ENCODE results near the gene DHRS12. TPM values are rescaled to one million over a fixed set of nuclear protein-coding genes. Genes with fewer than 3 reads are reported as not detected.
"Not testable (repeated sequence)": the region's sequence is repeated elsewhere in the genome, so short reads cannot be mapped to it uniquely, and the experiment has no call there.

The DHRS12 gene
- total RNA-seq, 1 donor from 2014 or later, result 5.2 TPM

DNA sequence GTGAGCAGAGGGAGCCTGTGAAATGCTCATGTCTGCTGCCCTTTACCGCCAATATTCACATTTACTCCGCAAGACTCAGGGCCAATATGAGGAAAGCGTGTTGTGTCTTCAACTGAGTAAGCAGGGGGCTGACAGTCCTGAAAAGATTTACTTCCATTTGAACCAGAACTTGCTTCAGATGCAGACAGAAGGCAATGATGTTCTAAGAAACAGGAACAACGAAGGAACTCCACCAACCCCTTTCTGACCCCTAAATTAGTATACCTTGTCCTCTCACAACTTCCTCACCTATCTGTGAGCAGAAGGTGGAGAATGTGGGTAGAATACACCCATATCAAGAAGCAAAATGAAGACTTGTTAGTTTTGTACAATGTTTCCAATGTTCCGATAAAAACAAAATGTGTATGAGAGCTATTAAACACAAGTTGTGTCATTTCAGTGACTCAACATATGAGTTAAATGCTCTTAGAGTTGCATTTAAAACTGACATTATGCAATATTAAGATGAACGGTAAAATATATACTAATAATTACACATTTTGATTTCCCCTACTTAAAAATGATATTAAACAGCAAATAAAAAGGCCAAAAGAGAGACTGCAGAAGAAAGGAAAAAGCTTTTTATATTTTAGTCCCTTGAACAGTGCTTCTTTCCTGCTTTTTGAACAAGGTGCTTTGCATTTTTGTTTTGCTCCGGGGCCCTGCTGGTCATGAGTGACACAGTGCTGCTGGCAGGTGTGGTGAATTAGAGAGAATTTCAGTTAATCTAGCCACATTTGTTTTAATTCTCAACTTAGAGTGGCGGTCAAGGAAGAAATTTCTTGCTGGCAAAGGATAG, 25.0 kb upstream of the DHRS12 start:
- no peaks in the 10 kb centered on the region for H3K9me3 ChIP-seq (ENCODE audit: control insufficient read depth in 3 of 3, low read length in 3 of 3)
- H3K27ac ChIP-seq (ENCODE audit: low read depth, low read length), result no peak overlapping the region
- peaks cover 3 to 10% (median 5%) of the 10 kb centered on the region in 3 donors for H3K4me1 ChIP-seq (ENCODE audit: control insufficient read depth in 3 of 3, insufficient read depth in 3 of 3, low read length in 3 of 3)

DNA sequence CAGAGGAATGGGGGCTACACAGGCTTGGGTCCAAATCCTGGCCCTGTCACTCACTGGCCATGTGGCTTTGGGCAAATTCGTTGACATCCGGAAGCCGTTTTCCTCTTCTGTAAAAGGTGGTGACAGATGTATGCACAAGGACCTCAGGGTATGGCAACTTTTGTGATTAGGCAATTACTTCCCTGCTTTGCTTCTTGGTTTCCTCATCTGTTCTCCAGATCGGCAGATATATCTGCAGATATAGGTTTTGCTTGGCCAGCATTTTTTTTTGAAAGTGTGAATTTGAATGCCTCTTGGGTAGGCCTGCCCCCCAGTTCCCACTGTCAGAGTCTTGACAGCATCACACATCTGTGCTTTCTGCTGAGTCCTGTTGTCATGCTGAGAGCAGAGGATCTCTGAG, 23.3 kb upstream of the DHRS12 start:
- Histone ChIP-seq H3K36me3 (ENCODE audit: control insufficient read depth in 3 of 3, insufficient read depth in 3 of 3, low read length in 3 of 3) (no peaks in the 10 kb centered on the region), H3K27ac (ENCODE audit: low read depth, low read length) (no peak overlapping the region), H3K27me3 (ENCODE audit: control insufficient read depth in 3 of 3, insufficient read depth in 3 of 3, low read length in 3 of 3) (peaks cover 0 to 3% (median 0%) of the 10 kb centered on the region in 3 donors), H3K9ac (ENCODE audit: low read depth in 1 of 3, low read length in 3 of 3) (no peak overlapping the region), H3K4me3 (ENCODE audit: low read length in 3 of 3) (no peak overlapping the region), H3K9me3 (ENCODE audit: control insufficient read depth in 3 of 3, low read length in 3 of 3) (no peaks in the 10 kb centered on the region), H3K4me1 (ENCODE audit: control insufficient read depth in 3 of 3, insufficient read depth in 3 of 3, low read length in 3 of 3) (peaks cover 3 to 11% (median 4%) of the 10 kb centered on the region in 3 donors)

More for the DNA sequence above, 25.0 kb upstream of the DHRS12 start:
- no peak overlapping the region for H3K4me3 ChIP-seq (ENCODE audit: low read length in 3 of 3)
- no peak overlapping the region for H3K9ac ChIP-seq (ENCODE audit: low read depth in 1 of 3, low read length in 3 of 3)
- no peaks in the 10 kb centered on the region for H3K36me3 ChIP-seq (ENCODE audit: control insufficient read depth in 3 of 3, insufficient read depth in 3 of 3, low read length in 3 of 3)
- H3K27me3 ChIP-seq (ENCODE audit: control insufficient read depth in 3 of 3, insufficient read depth in 3 of 3, low read length in 3 of 3), result peaks cover 0 to 3% (median 0%) of the 10 kb centered on the region in 3 donors

DNA sequence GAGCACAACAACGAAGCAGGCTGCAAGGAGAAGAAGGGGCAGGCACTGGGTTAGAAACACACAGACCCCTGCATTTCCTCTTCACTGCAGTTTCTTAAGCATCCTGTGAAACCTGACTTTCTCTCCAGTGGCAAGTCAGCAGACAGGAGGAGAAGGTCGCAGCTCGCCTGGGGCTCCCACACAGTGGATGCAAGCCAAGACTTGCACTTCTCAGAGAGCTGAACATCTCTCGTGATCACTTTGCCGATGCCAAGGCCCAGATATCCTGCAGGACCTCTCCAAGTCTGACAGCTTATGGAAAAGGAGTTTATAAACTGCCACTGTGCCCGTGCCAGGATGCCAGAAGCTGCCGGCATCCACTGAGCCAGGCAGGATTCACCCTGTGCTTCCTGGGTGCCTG, 22.6 kb upstream of the DHRS12 start:
- Histone ChIP-seq H3K4me1 (ENCODE audit: control insufficient read depth in 3 of 3, insufficient read depth in 3 of 3, low read length in 3 of 3) (peaks cover 0 to 9% (median 3%) of the 10 kb centered on the region in 3 donors), H3K27me3 (ENCODE audit: control insufficient read depth in 3 of 3, insufficient read depth in 3 of 3, low read length in 3 of 3) (peaks cover 0 to 3% (median 0%) of the 10 kb centered on the region in 3 donors), H3K9ac (ENCODE audit: low read depth in 1 of 3, low read length in 3 of 3) (no peak overlapping the region), H3K4me3 (ENCODE audit: low read length in 3 of 3) (no peak overlapping the region), H3K36me3 (ENCODE audit: control insufficient read depth in 3 of 3, insufficient read depth in 3 of 3, low read length in 3 of 3) (no peaks in the 10 kb centered on the region), H3K27ac (ENCODE audit: low read depth, low read length) (no peak overlapping the region), H3K9me3 (ENCODE audit: control insufficient read depth in 3 of 3, low read length in 3 of 3) (no peaks in the 10 kb centered on the region)

DNA sequence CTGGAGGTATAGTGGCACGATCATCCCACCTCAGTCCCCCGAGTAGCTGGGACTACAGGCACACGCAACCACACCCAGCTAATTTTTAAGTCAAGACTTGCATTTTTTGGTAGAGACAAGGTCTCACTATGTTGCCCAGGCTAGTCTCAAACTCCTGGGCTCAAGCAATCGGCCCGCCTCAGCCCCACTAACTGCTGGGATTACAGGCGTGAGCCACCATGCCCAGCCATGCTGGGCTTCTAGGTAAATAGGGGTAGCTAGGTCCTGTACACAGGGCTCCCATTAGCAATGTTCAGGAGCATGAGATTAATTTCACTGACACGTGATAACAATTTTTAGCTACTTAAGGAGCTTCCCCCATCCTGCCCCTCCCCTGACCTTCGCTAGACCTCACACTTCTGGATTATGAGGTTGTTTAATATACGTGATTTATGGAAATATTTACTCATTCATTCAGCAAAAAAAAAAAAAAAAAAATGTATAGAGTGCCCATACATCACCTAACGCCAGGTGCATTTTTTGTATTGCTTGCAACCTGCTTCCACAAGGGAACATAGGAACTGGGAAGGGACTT, 21.8 kb upstream of the DHRS12 start:
- H3K27ac ChIP-seq (ENCODE audit: low read depth, low read length), result no peak overlapping the region
- H3K9me3 ChIP-seq (ENCODE audit: control insufficient read depth in 3 of 3, low read length in 3 of 3), result no peaks in the 10 kb centered on the region
- H3K27me3 ChIP-seq (ENCODE audit: control insufficient read depth in 3 of 3, insufficient read depth in 3 of 3, low read length in 3 of 3), result no peaks in the 10 kb centered on the region
- H3K4me3 ChIP-seq (ENCODE audit: low read length in 3 of 3), result no peak overlapping the region
- no peaks in the 10 kb centered on the region for H3K36me3 ChIP-seq (ENCODE audit: control insufficient read depth in 3 of 3, insufficient read depth in 3 of 3, low read length in 3 of 3)
- H3K9ac ChIP-seq (ENCODE audit: low read depth in 1 of 3, low read length in 3 of 3), result no peak overlapping the region
- peaks cover 0 to 9% (median 3%) of the 10 kb centered on the region in 3 donors for H3K4me1 ChIP-seq (ENCODE audit: control insufficient read depth in 3 of 3, insufficient read depth in 3 of 3, low read length in 3 of 3)

DNA sequence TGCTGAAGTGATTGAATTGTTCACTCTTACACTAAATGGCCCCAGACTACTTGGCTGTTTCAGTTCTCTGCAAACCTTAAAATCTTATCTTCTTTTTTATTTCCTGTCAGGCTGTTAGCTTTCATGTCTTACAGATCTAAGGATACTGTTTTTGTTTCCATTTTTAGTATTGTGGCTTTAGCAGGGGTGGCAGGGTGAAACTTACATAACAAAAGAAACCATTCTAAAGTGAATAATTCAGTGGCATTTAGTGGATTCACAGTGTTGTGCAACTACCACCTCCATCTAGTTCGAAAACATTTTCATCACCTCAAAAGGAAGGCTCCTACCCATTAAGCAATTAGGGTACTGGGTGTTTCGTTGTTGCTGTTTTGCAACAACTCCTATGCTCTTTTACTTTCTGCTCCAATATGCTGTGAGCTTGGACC, 21.2 kb upstream of the DHRS12 start:
- Histone ChIP-seq H3K36me3 (ENCODE audit: control insufficient read depth in 3 of 3, insufficient read depth in 3 of 3, low read length in 3 of 3) (no peaks in the 10 kb centered on the region), H3K4me3 (ENCODE audit: low read length in 3 of 3) (no peak overlapping the region), H3K9me3 (ENCODE audit: control insufficient read depth in 3 of 3, low read length in 3 of 3) (no peaks in the 10 kb centered on the region), H3K27me3 (ENCODE audit: control insufficient read depth in 3 of 3, insufficient read depth in 3 of 3, low read length in 3 of 3) (no peaks in the 10 kb centered on the region), H3K27ac (ENCODE audit: low read depth, low read length) (no peak overlapping the region), H3K9ac (ENCODE audit: low read depth in 1 of 3, low read length in 3 of 3) (no peak overlapping the region), H3K4me1 (ENCODE audit: control insufficient read depth in 3 of 3, insufficient read depth in 3 of 3, low read length in 3 of 3) (peaks cover 0 to 9% (median 3%) of the 10 kb centered on the region in 3 donors)

DNA sequence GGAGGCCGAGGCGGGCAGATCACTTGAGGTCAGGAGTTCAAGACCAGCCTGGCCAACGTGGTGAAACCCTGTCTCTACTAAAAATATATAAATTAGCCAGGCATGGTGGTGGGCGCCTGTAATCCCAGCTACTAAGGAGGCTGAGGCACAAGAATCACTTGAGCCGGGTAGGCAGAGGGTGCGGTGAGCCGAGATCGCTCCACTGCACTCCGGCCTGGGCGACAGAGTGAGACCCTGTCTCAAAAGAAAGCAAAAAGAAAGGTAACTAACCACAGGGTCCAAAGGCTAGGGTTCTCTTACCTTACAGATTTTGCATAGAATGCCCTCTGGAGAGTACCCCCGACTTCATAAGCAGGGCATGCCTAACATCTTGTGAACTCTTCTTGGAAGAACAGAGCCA, 20.7 kb upstream of the DHRS12 start:
- not testable (repeated sequence) for H3K27ac ChIP-seq (ENCODE audit: low read depth, low read length)

DNA sequence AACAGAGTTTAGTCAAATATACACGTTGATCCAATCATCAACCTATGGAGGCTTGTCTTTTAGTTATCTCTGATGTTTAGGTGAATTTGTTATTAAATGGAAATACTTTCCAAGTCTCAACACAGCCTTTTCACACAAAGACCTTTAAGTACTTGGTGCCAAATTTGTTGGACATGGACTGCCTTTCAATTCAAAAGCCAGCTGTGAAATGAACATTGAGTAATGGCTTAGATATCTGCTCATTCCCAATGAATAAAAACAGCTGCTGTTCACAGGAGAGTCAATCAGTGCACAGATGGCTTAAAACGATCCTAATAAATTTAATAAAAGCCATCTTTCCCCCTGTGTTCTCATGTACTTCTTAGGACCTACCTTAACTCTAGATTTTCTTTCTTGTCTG, 19.9 kb upstream of the DHRS12 start:
- H3K27ac ChIP-seq (ENCODE audit: low read depth, low read length), result no peak overlapping the region
- H3K36me3 ChIP-seq (ENCODE audit: control insufficient read depth in 3 of 3, insufficient read depth in 3 of 3, low read length in 3 of 3), result no peaks in the 10 kb centered on the region
- no peak overlapping the region for H3K9ac ChIP-seq (ENCODE audit: low read depth in 1 of 3, low read length in 3 of 3)
- H3K27me3 ChIP-seq (ENCODE audit: control insufficient read depth in 3 of 3, insufficient read depth in 3 of 3, low read length in 3 of 3), result no peaks in the 10 kb centered on the region
- no peak overlapping the region for H3K4me3 ChIP-seq (ENCODE audit: low read length in 3 of 3)
- peaks cover 9 to 17% (median 9%) of the 10 kb centered on the region in 3 donors for H3K4me1 ChIP-seq (ENCODE audit: control insufficient read depth in 3 of 3, insufficient read depth in 3 of 3, low read length in 3 of 3)
- H3K9me3 ChIP-seq (ENCODE audit: control insufficient read depth in 3 of 3, low read length in 3 of 3), result no peaks in the 10 kb centered on the region

More for the DNA sequence above, 20.7 kb upstream of the DHRS12 start:
- H3K9ac ChIP-seq (ENCODE audit: low read depth in 1 of 3, low read length in 3 of 3); H3K27me3 ChIP-seq (ENCODE audit: control insufficient read depth in 3 of 3, insufficient read depth in 3 of 3, low read length in 3 of 3); H3K9me3 ChIP-seq (ENCODE audit: control insufficient read depth in 3 of 3, low read length in 3 of 3); H3K36me3 ChIP-seq (ENCODE audit: control insufficient read depth in 3 of 3, insufficient read depth in 3 of 3, low read length in 3 of 3); H3K4me1 ChIP-seq (ENCODE audit: control insufficient read depth in 3 of 3, insufficient read depth in 3 of 3, low read length in 3 of 3); H3K4me3 ChIP-seq (ENCODE audit: low read length in 3 of 3): not testable (repeated sequence)

DNA sequence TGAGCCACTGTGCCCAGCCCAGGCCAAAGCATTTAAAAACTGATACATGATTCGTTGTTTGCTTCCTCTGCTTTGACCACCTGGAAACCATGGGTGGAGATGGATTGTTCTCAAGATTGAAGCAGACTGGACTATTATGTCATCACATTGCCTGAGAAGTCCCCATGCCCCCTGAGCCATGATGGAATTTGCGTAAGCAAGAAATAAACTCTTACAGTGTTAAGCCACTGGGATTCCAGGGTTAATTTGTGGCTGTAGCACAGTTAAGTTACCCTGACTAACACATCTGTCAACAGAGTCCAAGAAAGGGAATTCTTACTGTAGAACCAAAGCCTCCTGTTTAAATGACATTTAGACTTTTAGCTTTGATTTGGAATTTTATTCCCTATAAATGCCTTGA, 19.4 kb upstream of the DHRS12 start:
- Histone ChIP-seq H3K4me1 (ENCODE audit: control insufficient read depth in 3 of 3, insufficient read depth in 3 of 3, low read length in 3 of 3) (peaks cover 10 to 22% (median 14%) of the 10 kb centered on the region in 3 donors), H3K4me3 (ENCODE audit: low read length in 3 of 3) (no peak overlapping the region), H3K36me3 (ENCODE audit: control insufficient read depth in 3 of 3, insufficient read depth in 3 of 3, low read length in 3 of 3) (no peaks in the 10 kb centered on the region), H3K9me3 (ENCODE audit: control insufficient read depth in 3 of 3, low read length in 3 of 3) (no peaks in the 10 kb centered on the region), H3K27ac (ENCODE audit: low read depth, low read length) (no peak overlapping the region), H3K27me3 (ENCODE audit: control insufficient read depth in 3 of 3, insufficient read depth in 3 of 3, low read length in 3 of 3) (no peaks in the 10 kb centered on the region), H3K9ac (ENCODE audit: low read depth in 1 of 3, low read length in 3 of 3) (no peak overlapping the region)

DNA sequence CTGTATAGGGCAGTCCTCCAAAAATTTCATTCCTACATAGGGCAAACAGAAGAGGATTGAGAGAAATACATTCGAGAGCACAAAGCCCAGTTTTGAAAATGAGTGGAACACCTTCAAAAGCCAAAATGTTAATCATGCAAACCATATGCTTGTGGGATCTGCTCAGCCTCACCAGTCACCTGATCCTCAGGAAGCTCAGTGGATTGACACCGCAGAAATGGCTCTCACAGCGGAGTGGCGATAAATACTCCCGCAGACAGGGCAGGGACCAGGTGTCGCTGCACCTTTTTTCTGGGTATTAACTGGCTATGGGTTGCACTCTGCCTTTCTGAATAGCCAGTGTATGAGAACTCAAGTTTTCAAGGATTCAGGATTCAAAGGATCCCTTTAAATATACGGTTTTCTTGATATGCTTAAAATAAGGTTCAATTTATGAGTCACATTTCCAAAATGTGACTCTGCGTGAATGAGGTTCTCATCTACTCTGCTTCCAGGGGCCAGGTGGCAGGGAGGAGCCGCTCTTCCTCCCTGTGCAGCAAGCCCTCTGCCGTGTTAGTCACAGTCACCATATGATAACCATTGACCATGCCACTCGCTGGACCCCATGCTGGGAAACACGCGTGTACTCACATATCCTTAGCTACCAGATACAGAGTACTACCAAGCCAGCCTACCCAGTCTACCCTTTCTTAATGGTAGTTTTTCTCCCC, 18.3 kb upstream of the DHRS12 start:
- Histone ChIP-seq H3K27ac (ENCODE audit: low read depth, low read length) (no peak overlapping the region), H3K27me3 (ENCODE audit: control insufficient read depth in 3 of 3, insufficient read depth in 3 of 3, low read length in 3 of 3) (no peaks in the 10 kb centered on the region), H3K9me3 (ENCODE audit: control insufficient read depth in 3 of 3, low read length in 3 of 3) (no peaks in the 10 kb centered on the region), H3K36me3 (ENCODE audit: control insufficient read depth in 3 of 3, insufficient read depth in 3 of 3, low read length in 3 of 3) (no peaks in the 10 kb centered on the region), H3K4me3 (ENCODE audit: low read length in 3 of 3) (no peak overlapping the region), H3K9ac (ENCODE audit: low read depth in 1 of 3, low read length in 3 of 3) (no peak overlapping the region), H3K4me1 (ENCODE audit: control insufficient read depth in 3 of 3, insufficient read depth in 3 of 3, low read length in 3 of 3) (peaks cover 10 to 23% (median 16%) of the 10 kb centered on the region in 3 donors)

DNA sequence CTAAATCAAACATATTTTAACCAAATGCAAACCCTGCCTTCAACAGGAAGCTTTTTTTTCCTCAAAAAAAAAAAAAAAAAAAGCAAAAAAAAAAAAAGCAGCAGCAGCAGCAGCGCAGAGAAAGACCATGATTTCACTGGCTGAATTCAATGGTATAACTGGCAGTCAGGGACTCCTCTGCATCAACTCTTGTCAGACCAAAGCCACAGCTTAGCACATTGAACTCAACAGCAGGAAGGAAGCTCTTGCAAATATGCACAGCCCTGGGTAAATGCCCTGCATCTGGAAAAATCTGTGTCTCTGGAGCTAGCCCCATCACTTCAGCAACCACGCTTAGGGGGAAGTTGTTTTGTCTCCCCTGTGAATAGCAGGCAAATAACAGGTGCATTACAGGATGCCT, 17.6 kb upstream of the DHRS12 start:
- Histone ChIP-seq H3K9ac (ENCODE audit: low read depth in 1 of 3, low read length in 3 of 3) (no peak overlapping the region), H3K4me3 (ENCODE audit: low read length in 3 of 3) (no peak overlapping the region), H3K27me3 (ENCODE audit: control insufficient read depth in 3 of 3, insufficient read depth in 3 of 3, low read length in 3 of 3) (no peaks in the 10 kb centered on the region), H3K4me1 (ENCODE audit: control insufficient read depth in 3 of 3, insufficient read depth in 3 of 3, low read length in 3 of 3) (peaks cover 10 to 20% (median 16%) of the 10 kb centered on the region in 3 donors), H3K9me3 (ENCODE audit: control insufficient read depth in 3 of 3, low read length in 3 of 3) (no peaks in the 10 kb centered on the region), H3K36me3 (ENCODE audit: control insufficient read depth in 3 of 3, insufficient read depth in 3 of 3, low read length in 3 of 3) (no peaks in the 10 kb centered on the region), H3K27ac (ENCODE audit: low read depth, low read length) (no peak overlapping the region)

Data from skeletal muscle tissue (tissue), 4 donors.